ENCODE results near the gene EPHA2.

GRCh38 chr1:16134066-16134801, 21.6 kb downstream of the EPHA2 start:
- TF ChIP-seq CTCF (IDR thresholded peaks at IDR 0.05; ENCODE audit: low read depth, low read length): no peak
- no peak for TF ChIP-seq POLR2A (IDR thresholded peaks at IDR 0.05; ENCODE audit: extremely low read depth, insufficient read length)
- TF ChIP-seq MAX (IDR thresholded peaks at IDR 0.05; ENCODE audit: low read depth, low read length): no peak
